HG02970 (cell line): ENCODE data around the gene G2E3.
"Not testable (repeated sequence)": the region's sequence is repeated elsewhere in the genome, so short reads cannot be mapped to it uniquely, and the experiment has no call there.

Experiments
- ATAC-seq: cut with Tn5 transposase; IDR thresholded peaks from one replicate; pipeline ENCODE4 v1.9.1; 2021; ENCODE audit warnings: mild to moderate bottlenecking, moderate library complexity, moderate number of reproducible peaks; ENCODE audit not compliant: unreplicated experiment, low FRiP score

Gene G2E3

GRCh38 chr14:30559638-30560091 lies 707 bp downstream of the G2E3 start:
- peak; percentile 12 for ATAC-seq

GRCh38 chr14:30560581-30560980 lies 1.6 kb downstream of the G2E3 start:
- ATAC-seq = no peak

- no peak for ATAC-seq
These were observed 5.4 kb downstream of the G2E3 start for GRCh38 chr14:30564235-30564867.

GRCh38 chr14:30564868-30565248 lies 5.9 kb downstream of the G2E3 start:
- ATAC-seq = no peak

GRCh38 chr14:30569216-30569902 lies 10.4 kb downstream of the G2E3 start:
- ATAC-seq = no peak

GRCh38 chr14:30569903-30570226 lies 10.9 kb downstream of the G2E3 start:
- ATAC-seq = no peak

GRCh38 chr14:30572237-30572636 lies 13.3 kb downstream of the G2E3 start:
- no peak for ATAC-seq

GRCh38 chr14:30572771-30573170 lies 13.8 kb downstream of the G2E3 start:
- ATAC-seq = no peak

- no peak for ATAC-seq
These were observed 14.4 kb downstream of the G2E3 start for GRCh38 chr14:30573226-30573814.

- ATAC-seq = no peak
These were observed 15.0 kb downstream of the G2E3 start for GRCh38 chr14:30573966-30574365.

GRCh38 chr14:30574777-30575176 lies 15.8 kb downstream of the G2E3 start:
- ATAC-seq = not testable (repeated sequence)

- ATAC-seq = not testable (repeated sequence)
These were observed 17.4 kb downstream of the G2E3 start for GRCh38 chr14:30576333-30576732.

- no peak for ATAC-seq
These were observed 21.8 kb downstream of the G2E3 start for GRCh38 chr14:30580616-30581282.

GRCh38 chr14:30581283-30581625 lies 22.3 kb downstream of the G2E3 start:
- ATAC-seq = no peak

GRCh38 chr14:30582376-30582775 lies 23.4 kb downstream of the G2E3 start:
- ATAC-seq = no peak

- ATAC-seq = no peak
These were observed 25.2 kb downstream of the G2E3 start for GRCh38 chr14:30584058-30584630.

GRCh38 chr14:30585204-30585603 lies 26.2 kb downstream of the G2E3 start:
- ATAC-seq = no peak

- ATAC-seq = no peak
These were observed 28.2 kb downstream of the G2E3 start for GRCh38 chr14:30587141-30587540.

GRCh38 chr14:30588873-30589272 lies 29.9 kb downstream of the G2E3 start:
- no peak for ATAC-seq

GRCh38 chr14:30596935-30597334 lies 38.0 kb downstream of the G2E3 start:
- no peak for ATAC-seq

- no peak for ATAC-seq
These were observed 38.5 kb downstream of the G2E3 start for GRCh38 chr14:30597504-30597903.
